ENCODE results near the gene MAMLD1. TPM values are rescaled to one million over a fixed set of nuclear protein-coding genes. Genes with fewer than 3 reads are reported as not detected.

The MAMLD1 gene
- total RNA-seq, 1 donor from 2014 or later, result 2.8 TPM

- Mint-ChIP-seq H3K27ac (ENCODE audit: unreplicated experiment) (no peak overlapping the region), H3K9me3 (ENCODE audit: unreplicated experiment) (no peaks in the 10 kb centered on the region), H3K4me1 (ENCODE audit: unreplicated experiment) (no peaks in the 10 kb centered on the region), H3K36me3 (ENCODE audit: low read depth, unreplicated experiment) (no peaks in the 10 kb centered on the region), H3K27me3 (ENCODE audit: unreplicated experiment) (no peaks in the 10 kb centered on the region), H3K4me3 (ENCODE audit: unreplicated experiment) (no peak overlapping the region)
- no peak for TF ChIP-seq CTCF (IDR thresholded peaks at IDR 0.05; ENCODE audit: unreplicated experiment)
- DNase-seq (ENCODE audit: low spot score), result no peak
Measured at GRCh38 chrX:150408561-150408960, 45.4 kb downstream of the MAMLD1 start.

GRCh38 chrX:150409486-150409885 lies 46.4 kb downstream of the MAMLD1 start:
- no peaks in the 10 kb centered on the region for H3K36me3 Mint-ChIP-seq (ENCODE audit: low read depth, unreplicated experiment)
- TF ChIP-seq CTCF (IDR thresholded peaks at IDR 0.05; ENCODE audit: unreplicated experiment), result no peak
- H3K27me3 Mint-ChIP-seq (ENCODE audit: unreplicated experiment), result no peaks in the 10 kb centered on the region
- no peak overlapping the region for H3K4me3 Mint-ChIP-seq (ENCODE audit: unreplicated experiment)
- no peak for DNase-seq (ENCODE audit: low spot score)
- no peaks in the 10 kb centered on the region for H3K9me3 Mint-ChIP-seq (ENCODE audit: unreplicated experiment)
- no peak overlapping the region for H3K27ac Mint-ChIP-seq (ENCODE audit: unreplicated experiment)
- no peaks in the 10 kb centered on the region for H3K4me1 Mint-ChIP-seq (ENCODE audit: unreplicated experiment)

GRCh38 chrX:150409964-150410363 lies 46.8 kb downstream of the MAMLD1 start:
- H3K27ac Mint-ChIP-seq (ENCODE audit: unreplicated experiment), result no peak overlapping the region
- no peaks in the 10 kb centered on the region for H3K36me3 Mint-ChIP-seq (ENCODE audit: low read depth, unreplicated experiment)
- TF ChIP-seq CTCF (IDR thresholded peaks at IDR 0.05; ENCODE audit: unreplicated experiment), result no peak
- no peaks in the 10 kb centered on the region for H3K4me1 Mint-ChIP-seq (ENCODE audit: unreplicated experiment)
- H3K4me3 Mint-ChIP-seq (ENCODE audit: unreplicated experiment), result no peak overlapping the region
- no peaks in the 10 kb centered on the region for H3K27me3 Mint-ChIP-seq (ENCODE audit: unreplicated experiment)
- H3K9me3 Mint-ChIP-seq (ENCODE audit: unreplicated experiment), result no peaks in the 10 kb centered on the region
- DNase-seq (ENCODE audit: low spot score), result no peak

- Mint-ChIP-seq H3K4me3 (ENCODE audit: unreplicated experiment) (no peak overlapping the region), H3K27me3 (ENCODE audit: unreplicated experiment) (no peaks in the 10 kb centered on the region), H3K36me3 (ENCODE audit: low read depth, unreplicated experiment) (no peaks in the 10 kb centered on the region), H3K27ac (ENCODE audit: unreplicated experiment) (no peak overlapping the region), H3K9me3 (ENCODE audit: unreplicated experiment) (no peaks in the 10 kb centered on the region), H3K4me1 (ENCODE audit: unreplicated experiment) (no peaks in the 10 kb centered on the region)
- no peak for TF ChIP-seq CTCF (IDR thresholded peaks at IDR 0.05; ENCODE audit: unreplicated experiment)
- no peak for DNase-seq (ENCODE audit: low spot score)
Measured at GRCh38 chrX:150410513-150410912, 47.4 kb downstream of the MAMLD1 start.

- no peaks in the 10 kb centered on the region for H3K9me3 Mint-ChIP-seq (ENCODE audit: unreplicated experiment)
- no peak for TF ChIP-seq CTCF (IDR thresholded peaks at IDR 0.05; ENCODE audit: unreplicated experiment)
- no peak for DNase-seq (ENCODE audit: low spot score)
- no peak overlapping the region for H3K27ac Mint-ChIP-seq (ENCODE audit: unreplicated experiment)
- no peaks in the 10 kb centered on the region for H3K36me3 Mint-ChIP-seq (ENCODE audit: low read depth, unreplicated experiment)
- H3K27me3 Mint-ChIP-seq (ENCODE audit: unreplicated experiment), result no peaks in the 10 kb centered on the region
- H3K4me3 Mint-ChIP-seq (ENCODE audit: unreplicated experiment), result no peak overlapping the region
- no peaks in the 10 kb centered on the region for H3K4me1 Mint-ChIP-seq (ENCODE audit: unreplicated experiment)
Measured at GRCh38 chrX:150411656-150412055, 48.5 kb downstream of the MAMLD1 start.

All from endothelial cell (in vitro differentiated cells).